CD4-positive, alpha-beta T cell treated with Interleukin-17A for 4 hours (primary cell): Measurements from ENCODE around the gene FPGS.
"Not testable (repeated sequence)": the region's sequence is repeated elsewhere in the genome, so short reads cannot be mapped to it uniquely, and the experiment has no call there.

Source experiments
- DNase-seq: peaks from one replicate; pipeline ENCODE4 v3.0.0-alpha.2; 2020; ENCODE audit warnings: mixed read lengths

Gene FPGS

DNA sequence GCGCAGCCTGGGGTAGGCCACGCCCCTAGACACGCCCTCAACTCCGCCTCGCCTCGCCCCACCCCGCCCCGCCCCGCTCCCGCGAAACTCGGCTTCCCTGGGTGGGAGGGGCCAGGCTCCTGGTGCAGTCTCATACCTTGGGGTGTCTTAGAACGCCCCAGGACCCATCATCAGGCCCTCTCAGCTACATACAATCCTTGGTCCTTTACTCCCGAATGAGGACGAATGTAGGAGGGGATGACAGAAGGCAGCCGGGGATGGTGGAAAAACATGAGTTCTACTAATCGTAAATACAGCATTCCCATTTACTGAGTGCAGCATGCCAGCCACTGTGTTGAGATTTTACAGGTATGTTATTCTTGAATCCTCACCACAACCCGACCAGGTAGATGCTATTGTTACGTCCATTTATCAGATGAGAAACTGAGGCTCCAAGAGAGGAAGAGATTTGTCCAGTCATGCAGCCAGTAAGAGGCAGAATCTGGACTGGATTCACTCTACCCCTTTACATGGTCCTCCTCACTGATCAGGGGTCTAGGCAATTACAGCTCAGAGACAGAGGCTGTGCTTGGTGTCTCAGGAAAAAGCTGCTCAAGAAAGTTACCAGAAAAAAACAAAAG is 31.0 kb upstream of the FPGS start:
- no peak for DNase-seq

DNA sequence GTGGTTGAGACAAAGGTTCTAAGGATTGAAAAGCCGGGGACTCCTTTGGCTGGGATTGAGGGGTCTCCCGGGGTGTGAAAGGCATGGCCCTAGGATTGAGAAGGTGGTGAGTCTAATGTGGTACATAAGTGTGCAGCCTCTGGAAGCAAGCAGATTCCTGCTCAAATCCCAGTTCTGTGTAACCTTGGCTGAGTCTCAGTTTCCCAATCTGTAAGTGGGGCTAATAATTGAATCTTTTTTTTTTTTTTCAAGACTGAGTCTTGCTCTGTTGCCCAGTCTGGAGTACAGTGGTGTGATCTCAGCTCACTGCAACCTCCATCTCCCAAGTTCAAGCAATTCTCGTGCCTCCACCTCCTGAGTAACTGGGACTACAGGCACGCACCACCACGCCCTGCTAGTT is 30.1 kb upstream of the FPGS start:
- no peak for DNase-seq

DNA sequence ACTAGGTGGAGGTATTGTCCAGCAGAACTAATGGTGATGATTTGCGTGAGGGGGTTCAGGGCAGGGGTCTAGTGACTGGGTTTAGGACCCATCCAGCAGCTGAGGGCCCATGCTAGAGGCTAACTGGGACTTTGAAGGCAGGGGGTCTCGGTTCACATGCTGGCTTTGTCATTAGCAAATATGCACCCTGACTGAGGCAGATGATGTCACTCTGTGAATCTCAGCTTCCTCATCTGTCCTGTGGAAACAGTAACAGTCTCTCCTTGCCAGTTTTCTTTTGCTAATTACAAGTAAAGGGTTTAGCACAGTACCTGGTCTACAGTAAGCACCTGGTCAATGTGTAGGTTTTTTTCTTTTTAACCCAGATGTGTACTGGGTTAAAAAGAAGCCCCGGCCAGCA is 29.4 kb upstream of the FPGS start:
- DNase-seq, result no peak

DNA sequence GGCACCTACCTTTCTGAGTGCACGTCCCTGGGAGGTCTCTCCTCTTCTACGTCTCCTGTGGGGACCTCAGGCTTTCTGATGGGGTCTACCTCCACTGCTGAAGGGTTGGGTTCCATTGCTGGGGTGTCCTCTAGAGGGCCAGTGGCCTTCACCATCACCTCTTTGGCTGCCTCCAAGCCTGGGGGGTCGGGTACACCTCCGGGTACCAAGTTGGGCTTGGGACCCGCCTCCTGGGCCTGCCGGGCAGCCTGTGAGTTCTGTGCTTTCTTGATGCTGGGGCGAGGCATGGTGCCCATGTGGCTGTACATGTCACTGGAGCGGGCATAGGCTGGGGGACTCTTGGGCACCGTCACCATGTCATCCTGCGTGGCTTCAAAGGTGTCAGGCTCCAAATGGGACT is 28.7 kb upstream of the FPGS start:
- DNase-seq, result no peak

DNA sequence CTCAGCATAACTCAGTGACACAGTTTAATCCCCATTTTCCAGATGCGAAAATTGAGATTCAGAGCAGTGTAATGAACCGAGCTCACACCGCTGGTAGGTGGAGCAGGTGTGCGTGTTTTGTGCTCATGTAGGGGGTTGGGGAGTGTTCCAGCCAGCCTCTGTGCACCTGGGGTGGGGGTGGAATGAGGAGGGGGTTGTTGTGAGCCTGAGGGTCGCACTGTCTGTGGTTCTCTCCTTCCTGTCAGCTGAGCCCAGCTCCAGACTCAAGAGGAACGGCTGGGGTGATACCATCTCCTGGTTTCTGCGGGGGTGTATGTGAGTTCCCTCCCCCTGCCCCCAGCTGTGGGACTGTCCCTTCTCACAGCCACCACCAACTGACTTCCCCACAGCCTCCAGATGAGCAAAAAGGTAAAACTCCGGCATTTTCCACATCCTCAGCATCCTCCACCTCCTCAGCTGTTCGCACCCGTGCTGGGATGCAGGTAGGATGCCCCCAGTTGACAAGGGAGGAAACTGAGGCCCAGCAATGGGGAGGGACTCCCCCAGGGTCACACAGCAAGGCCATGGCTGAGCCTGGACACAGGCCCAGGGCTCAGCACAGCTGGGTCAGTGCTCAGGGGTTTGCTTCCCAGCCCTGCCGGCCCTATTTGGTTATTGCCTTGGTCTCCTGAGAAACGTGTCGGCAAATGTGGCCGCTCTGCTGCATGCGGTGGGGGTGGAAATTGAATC is 26.3 kb upstream of the FPGS start:
- peak; percentile 87 for DNase-seq

DNA sequence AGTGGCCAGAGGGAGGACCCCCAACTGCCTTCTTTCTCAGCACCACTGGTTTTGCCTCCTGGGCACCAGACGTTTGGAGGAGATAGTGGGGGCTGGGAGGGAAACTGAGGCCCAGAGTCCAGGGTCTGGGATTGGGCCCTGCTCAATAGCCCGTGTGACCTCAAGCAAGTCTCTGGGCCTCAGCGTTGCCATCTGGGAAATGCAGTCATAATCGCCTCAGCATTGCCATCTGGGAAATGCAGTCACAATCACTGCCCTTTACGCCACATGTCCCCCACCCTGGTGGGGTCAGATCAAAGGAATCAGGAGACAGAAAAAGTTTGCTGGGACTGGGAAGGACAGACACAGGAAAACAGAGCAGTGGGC is 25.8 kb upstream of the FPGS start:
- DNase-seq, result peak; percentile 38

DNA sequence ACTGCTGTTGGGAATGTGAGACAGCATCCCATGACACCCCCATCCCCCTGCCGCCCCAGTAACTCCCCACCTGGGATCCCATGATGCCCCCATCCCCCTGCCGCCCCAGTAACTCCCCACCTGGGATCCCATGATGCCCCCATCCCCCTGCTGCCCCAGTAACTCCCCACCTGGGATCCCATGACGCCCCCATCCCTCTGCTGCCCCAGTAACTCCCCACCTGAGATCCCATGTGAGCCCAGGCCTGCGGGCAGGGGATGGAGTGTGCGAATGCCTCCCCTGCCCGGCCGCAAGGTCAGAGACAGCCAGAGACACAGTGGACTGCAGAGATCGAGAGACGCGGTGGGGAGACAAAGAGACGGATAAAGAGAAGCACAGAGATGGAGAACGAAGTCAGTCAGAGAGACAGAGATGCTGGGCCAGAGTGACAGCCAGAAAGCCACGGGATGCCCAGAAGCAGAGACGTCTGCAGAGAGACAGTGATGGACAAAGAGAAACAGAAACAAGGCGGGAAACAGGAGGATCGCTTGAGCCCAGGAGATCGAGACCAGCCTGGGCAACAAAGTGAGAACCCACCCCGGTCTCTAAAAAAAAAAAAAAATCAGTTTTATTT is 25.2 kb upstream of the FPGS start:
- peak; percentile 22 for DNase-seq

DNA sequence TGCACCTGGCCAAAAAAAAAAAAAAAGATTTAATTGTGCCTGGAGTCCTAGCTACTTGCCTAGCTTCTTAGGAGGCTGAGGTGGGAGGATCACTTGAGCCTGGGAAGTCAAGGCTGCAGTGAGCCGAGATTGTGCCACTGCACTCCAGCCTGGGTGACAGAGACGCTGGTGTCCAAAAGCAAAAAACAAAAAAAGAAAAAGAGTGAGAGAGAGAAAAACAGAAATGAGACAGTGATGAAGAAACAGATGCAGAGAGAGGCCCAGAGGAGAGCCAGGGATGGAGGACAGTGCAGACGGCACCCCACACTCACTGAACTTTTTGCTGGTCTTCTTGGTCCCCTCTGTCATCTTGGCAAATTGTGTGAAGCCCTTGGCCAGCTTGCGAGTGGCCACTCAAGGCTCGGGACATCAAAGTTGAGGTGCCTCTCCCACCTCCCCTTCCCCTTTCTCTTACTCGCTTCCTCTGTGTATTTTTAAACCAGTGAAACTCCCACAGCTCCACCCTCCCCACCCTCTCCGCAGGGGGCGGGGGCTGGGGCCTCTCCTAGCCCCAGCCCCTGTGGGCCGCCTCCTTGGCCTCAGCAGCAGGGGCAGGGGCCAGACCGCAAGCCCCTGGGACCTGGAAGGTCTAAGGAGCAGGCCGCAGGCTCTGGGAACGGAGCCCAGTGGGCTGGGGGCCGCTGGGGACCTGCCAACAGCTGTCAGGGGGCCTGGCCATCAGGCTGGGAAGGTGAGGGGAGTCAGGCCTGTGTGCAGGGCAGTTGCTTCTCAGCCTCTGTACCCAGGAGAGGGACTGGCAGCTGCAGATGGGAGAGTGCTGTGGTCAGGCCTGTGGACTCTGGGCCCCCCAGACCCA is 24.2 kb upstream of the FPGS start, which contains the start of gene SH2D3C:
SH2D3C (minus strand) TSS at position 387 of the 856 bp plus-strand sequence; CDS start at position 348, 39 bp downstream.
- peak; percentile 69 for DNase-seq

DNA sequence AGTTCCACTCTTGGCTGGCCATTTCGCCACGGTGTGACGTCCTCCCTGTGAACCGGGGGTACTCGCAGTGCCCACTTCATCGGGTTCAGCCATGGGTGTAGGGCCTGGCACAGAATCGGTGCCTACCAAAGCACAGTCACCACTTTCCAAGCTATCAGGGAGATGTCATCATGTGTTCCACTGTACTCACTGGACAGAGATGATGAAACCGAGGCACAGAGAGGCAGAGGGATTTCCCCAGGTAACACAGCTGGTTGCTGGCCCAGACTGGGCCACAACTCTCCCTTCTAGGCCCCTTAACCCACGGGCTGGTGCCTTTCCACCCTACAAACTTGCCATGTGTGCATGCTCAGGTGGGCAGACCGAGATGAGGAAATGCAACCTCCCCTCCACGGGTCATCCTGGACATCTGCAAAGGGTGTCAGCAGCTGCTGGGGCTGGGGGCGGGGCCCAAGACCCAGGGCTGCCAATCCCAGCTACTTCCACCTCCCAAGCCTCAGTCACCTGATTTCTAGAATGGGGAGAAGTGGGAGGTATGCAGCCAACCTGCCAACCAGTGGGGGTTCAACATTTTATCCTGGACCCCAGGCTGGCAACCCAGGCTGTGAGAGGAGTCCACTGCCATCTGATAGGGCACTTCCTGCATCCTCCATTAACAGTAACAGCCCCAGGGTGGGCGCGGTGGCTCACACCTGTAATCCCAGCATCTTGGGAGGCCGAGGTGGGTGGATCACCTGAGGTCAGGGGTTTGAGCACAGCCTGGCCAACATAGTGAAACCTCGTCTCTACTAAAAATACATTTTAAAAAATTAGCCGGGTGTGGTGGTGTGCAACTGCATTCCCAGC is 23.3 kb upstream of the FPGS start:
- DNase-seq, result peak; percentile 42

DNA sequence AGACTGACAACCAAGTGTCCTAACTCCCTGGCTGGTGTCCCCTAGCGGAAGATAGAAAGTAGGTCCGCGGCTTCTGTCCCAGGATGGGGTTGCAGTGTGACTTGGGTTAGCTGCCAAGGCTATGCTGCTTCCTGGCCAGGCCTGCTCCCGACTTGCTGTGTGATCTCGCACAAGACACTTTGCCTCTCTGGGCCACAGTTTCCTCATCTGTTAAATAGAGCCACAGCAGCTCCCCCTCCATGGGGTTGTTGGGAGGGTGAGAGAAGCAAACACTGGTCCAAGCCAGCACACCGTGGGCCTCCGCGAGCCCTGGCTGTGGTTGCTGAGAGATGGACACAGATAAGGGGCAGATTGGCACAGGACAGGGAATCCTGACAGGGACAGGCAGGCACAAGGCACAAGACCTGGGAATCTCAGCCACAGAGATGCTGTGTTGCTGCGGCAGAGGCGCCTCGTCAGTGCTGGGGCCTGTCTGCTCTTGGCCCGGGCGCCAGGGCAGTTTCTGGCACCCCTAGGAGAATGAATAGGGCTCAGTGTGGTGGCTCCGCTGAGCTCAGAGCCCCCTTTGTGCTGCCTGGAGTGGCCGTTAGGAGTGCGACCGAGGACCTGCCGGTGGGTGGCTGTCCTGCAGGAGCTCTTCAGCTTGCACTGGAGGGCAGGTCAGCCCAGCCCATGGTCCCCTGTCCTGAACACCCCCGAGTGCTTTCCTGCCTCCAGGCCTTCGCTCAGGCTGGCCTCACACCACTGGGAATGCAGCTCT is 22.4 kb upstream of the FPGS start:
- no peak for DNase-seq

DNA sequence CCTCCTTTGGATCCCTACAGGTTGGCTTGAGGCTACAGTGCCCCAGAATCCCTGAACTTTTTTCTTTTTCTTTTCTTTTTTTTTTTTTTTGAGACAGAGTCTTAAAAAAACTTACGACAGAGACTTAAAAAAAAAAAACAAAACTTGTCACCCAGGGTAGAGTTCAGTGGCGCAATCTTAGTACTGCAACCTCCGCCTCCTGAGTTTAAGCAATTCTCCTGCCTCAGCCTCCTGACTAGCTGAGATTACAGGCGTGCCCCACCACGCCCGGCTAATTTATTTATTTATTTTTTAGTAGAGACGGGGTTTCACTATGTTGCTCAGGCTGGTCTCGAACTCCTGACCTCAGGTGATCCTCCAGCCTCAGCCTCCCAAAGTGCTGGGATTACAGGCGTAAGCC is 21.8 kb upstream of the FPGS start:
- DNase-seq, result not testable (repeated sequence)

DNA sequence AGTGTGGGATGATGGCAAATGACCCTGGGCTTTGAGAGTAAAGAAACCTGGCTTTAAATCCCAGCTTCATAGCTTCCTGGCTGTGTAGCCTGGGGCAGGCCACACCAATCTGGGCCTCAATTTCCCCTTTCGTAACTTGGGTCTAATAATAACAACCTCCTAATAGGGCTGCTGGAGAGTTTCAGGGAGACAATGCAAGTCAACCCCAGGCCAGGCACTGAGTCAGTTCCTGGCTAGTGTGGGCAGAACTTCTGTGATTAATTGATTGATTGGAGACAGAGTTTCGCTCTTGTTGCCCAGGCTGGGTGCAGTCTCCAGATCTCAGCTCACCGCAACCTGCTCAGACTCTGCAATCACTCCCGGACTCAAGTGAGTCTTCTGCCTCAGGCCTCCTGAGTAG is 20.9 kb upstream of the FPGS start:
- no peak for DNase-seq

DNA sequence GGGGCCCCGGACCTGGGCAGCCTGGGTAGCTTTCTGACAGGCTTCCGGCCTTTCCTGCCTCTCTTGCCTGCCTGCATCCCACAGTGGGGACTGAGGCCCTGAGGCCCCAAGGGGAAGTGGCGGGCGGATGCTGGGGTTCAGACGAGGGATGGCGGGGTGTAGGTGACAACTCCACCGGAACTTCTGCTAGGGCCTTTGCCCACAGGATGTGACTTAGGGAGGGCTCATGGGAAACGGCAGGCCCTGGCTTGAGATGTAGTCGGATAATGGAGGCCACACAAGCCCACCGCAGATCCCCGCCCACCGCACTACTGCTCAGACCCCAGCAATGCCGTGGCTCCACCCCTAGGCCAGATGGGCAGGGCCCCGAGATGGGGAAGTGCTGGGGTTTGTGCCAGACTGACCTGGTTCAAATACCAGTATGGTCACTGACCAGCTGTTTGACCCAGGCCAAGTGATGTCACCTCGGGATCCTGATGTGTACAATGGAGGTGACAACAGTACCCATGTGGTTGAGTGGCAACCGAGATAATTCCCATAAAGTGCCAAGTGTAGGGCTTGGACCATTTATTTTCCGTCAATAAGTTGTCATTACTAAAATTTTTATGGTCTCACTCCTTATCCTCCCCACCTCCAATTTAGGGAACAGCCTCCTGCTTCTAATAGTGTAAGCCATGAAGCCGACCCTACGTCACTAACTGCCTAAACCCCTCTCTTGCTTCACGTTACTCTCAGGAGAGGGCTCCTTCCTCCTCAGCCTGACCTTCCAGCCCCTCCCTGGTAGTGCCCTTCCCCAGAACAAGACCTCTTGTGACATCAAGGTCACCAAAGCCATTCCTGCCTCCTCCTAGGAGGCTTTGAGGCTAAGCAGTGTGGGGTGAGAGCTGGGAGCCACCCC is 19.3 kb upstream of the FPGS start:
- peak; percentile 80 for DNase-seq

DNA sequence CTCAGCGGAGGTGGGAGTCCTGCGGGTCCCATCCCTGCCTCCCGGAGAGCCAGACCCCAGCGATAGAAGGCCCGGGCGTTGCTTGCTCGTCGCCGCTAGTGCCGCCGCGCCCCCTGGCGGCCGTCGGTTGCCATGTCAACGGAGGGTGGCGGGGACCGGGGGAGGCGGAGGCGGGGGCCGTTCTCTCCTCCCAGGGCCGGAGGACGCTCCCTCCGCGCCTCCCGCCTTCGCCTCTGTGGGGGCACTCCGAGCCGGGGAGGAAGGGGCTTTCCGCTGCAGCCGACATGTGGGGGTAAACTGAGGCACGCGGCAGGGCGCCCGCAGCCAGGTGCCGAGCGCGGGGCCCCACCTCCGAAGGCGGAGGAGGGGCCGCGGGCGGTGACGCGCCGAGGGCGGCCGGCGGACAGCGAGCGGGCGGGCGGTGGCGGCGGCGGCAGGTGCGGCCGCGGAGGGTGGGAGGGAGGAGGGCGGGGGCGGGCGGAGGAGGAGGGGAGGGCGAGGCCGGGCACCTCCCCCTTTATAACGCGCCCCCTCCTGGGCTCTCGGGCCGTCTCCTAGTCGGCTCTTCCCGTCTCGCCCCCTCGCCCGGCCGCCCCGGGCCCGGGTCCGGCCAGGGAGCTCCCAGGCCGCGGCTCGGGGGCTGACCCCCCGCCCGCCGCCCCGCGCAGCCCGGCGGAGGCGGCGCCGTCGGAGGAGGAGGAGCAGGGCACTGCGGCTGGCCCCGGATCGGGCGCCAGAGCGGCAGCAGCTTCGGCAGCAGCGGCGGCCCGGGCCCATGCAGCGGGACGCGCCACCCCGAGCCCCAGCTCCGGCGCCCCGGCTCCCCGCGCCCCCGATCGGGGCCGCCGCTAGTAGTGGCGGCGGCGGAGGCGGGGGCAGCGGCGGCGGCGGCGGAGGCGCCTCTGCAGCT is 17.4 kb upstream of the FPGS start:
- DNase-seq, result peak; percentile 90

DNA sequence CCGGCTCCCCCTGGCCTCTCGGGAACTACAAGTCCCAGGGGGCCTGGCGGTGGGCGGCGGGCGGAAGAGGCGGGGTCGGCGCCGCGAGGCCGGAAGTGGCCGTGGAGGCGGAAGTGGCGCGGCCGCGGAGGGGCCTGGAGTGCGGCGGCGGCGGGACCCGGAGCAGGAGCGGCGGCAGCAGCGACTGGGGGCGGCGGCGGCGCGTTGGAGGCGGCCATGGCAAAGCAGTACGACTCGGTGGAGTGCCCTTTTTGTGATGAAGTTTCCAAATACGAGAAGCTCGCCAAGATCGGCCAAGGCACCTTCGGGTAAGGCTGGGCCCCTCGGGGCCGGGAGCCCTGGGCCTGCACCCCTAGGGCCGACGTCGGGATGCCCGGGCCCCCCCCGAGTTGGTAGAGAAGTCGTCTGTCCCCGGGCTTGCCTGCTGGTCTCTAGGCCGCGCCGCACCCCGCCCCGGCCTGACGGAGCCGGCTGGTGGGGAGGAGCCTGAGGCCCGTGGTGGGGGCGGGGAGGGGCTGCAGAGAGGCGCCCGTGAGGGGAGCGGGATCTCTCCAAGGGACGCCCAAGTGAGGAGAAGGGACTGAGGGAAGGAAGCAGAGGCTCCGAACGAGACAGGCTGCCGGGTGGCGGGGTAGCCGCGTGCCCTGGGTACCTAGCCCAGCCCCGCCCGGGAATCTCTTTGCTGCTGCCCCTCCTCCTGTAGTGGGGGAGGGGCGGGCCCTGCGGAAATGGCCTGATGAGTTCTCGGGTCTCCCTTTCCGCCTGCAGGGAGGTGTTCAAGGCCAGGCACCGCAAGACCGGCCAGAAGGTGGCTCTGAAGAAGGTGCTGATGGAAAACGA is 16.5 kb upstream of the FPGS start, which contains the start of gene CDK9:
CDK9 (plus strand) TSS at position 102 of the 840 bp plus-strand sequence; CDS start at position 217, 115 bp downstream.
- DNase-seq, result peak; percentile 92

DNA sequence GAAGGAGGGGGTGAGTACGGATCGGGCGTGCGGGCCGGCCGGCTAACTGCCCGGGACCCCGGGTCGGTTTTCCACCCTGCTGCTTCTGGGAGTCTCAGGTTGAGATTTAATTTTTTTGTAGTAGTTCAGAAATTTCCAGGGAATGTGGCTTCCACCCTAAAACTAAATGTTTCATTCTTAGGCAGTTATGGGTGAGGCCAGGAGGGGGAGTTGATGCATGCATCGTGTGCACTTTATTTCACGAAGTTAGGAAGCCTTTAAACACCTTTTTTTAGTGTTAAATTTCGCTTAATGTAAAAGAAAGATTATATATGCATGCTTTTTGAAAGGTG is 15.9 kb upstream of the FPGS start:
- peak; percentile 32 for DNase-seq

DNA sequence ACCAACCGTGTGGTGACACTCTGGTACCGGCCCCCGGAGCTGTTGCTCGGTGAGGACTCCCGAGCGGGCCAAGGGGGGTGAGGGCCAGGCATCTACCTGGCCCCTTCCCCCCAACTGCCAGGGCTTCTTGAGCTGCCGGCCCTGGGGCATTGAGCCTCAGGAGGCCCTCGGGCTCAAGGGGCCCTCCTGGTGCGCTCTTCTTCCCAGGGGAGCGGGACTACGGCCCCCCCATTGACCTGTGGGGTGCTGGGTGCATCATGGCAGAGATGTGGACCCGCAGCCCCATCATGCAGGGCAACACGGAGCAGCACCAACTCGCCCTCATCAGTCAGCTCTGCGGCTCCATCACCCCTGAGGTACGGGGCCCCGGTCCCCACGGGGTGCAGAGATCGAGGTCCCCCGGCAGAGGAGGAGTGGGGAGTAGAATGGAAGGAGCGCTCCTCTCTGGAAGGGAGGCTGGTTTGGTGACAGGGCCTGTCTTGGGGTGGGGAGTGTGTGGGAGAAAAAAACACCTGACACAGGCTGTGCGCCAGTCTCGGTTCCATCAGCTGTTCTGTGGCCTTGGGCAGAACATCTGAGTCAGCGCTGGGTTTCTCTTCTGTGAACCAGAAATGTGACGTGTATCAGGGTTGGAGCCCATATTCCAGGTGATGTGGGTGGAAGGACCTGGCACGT is 14.2 kb upstream of the FPGS start:
- DNase-seq, result no peak

DNA sequence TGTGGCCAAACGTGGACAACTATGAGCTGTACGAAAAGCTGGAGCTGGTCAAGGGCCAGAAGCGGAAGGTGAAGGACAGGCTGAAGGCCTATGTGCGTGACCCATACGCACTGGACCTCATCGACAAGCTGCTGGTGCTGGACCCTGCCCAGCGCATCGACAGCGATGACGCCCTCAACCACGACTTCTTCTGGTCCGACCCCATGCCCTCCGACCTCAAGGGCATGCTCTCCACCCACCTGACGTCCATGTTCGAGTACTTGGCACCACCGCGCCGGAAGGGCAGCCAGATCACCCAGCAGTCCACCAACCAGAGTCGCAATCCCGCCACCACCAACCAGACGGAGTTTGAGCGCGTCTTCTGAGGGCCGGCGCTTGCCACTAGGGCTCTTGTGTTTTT is 13.5 kb upstream of the FPGS start:
- no peak for DNase-seq
